HG03280 (cell line): ENCODE data around the gene SLC26A8.
A peak's percentile ranks its signal among the peaks of the same experiment; 100 is the strongest.
"Not testable (repeated sequence)": the region's sequence is repeated elsewhere in the genome, so short reads cannot be mapped to it uniquely, and the experiment has no call there.

Experiments used
- ATAC-seq: cut with Tn5 transposase; IDR thresholded peaks from one replicate; pipeline ENCODE4 v1.9.1; 2021; ENCODE audit warnings: mild to moderate bottlenecking, moderate library complexity; ENCODE audit not compliant: unreplicated experiment

Gene SLC26A8

DNA sequence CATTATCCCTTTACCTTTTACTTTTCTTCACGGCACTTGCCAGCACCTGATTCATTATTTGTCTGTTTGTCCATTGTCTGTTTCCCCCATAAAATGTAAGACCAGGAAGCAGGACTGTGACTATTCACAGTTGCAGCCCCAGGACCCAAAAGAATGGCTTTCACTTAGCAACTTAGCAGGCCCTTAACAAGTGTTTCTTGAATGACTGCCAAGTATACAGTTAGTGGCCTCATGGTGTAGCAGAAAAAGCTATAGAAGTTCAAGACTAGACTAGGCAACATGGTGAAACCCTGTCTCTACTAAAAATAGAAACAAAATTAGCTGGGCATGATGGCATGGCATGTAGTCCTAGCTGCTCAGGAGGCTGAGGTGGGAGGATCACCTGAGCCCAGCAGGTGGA lies 4.3 kb downstream of the SLC26A8 start:
- no peak for ATAC-seq

DNA sequence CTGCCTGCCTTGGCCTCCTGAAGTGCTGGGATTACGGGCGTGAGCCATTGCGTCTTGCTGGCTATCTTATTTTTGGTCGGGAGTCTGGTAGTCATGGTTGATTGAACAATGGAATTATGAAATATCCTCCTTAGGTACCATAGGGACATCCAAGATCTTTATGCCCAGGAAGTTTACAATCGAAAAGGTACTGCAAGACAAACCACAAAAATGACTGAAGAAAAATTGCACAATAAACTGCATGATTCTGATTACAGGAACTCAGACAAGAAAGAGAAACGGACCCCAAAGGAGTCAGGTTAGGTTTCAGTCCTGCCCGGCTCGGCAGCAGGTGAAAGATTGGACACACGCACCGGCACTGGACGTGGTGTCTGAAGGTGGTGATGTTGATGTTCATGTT lies 5.3 kb downstream of the SLC26A8 start:
- no peak for ATAC-seq

DNA sequence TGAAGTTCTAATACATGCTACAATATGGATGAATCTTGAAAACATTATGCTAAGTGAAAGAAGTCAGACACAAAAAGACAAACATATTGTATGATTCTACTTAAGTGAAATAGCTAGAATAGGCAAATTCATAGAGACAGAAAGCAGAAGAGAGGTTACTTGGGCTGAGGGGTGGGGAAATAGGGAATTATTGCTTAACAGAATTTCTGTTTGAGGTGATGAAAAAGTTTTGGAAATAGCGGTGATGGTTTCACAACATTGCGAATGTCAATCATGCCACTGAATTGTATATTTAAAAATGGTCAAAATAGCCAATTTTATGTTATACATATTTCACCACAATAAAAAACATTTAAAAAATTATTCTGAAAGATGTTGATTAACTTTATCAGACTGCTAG lies 6.1 kb downstream of the SLC26A8 start:
- ATAC-seq, result no peak

DNA sequence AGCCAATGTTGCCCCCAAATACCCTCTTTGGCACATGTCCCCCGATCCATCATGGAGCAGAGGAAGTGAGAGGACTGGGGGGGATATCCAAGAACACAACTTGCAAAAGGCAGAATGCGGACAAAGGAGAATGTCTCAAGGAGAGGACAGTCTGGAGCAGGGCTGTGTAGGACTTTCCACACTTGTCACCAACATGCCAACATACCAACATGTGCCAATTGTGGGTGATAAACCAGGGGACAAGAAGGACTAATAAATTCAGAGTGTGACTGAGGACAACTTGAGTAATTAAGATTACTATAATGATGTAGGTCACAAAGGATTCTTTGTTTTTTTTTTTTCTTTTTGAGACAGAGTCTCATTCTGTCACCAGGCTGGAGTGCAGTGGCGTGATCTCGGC lies 8.8 kb downstream of the SLC26A8 start:
- no peak for ATAC-seq

- ATAC-seq, result no peak
Observed at GRCh38 chr6:36000451-36000850, 24.0 kb downstream of the SLC26A8 start.

DNA sequence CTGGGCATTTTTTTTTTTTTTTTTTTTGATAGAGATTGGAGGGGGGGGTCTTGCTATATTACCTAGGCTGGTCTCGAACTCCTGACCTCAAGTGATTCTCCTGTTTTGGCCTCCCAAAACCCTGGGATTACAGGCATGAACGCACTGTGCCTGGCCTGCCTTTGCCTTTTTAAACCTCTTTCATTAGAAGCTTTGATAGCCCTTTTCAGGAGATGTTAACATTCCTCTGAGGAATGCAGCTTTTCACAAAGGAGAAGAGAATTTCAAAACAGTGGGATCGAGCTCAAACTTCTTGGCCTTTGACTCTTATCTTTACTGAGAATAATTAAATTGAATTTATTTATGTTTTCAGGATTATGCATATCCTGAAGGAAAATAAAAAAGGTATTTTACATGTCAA lies 31.3 kb downstream of the SLC26A8 start:
- no peak for ATAC-seq

GRCh38 chr6:35988047-35988446 lies 36.4 kb downstream of the SLC26A8 start:
- ATAC-seq, result not testable (repeated sequence)

DNA sequence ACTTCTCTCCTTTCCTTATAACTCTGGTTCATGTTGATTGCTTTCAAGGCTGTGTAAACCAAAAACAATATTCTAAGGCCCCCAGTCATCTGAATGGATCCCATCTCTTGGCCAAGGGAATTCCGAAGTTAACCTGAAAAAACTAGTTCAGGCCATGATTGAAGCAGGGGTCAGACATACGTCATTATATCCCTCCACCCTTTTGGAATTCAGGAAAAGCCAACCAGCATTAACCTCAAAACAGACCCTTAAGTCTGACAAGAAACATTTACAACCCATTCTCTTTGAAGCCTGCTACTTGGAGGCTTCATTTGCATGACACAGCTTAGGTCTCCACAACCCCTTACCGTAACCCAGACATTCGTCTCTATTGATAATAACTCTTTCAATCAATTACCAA lies 39.7 kb downstream of the SLC26A8 start:
- ATAC-seq, result no peak

- ATAC-seq, result no peak
Observed at GRCh38 chr6:35980991-35981645, 43.3 kb downstream of the SLC26A8 start.

GRCh38 chr6:35980126-35980525 lies 44.3 kb downstream of the SLC26A8 start:
- not testable (repeated sequence) for ATAC-seq

- ATAC-seq, result no peak
Observed at GRCh38 chr6:35977308-35977707, 47.1 kb downstream of the SLC26A8 start.

DNA sequence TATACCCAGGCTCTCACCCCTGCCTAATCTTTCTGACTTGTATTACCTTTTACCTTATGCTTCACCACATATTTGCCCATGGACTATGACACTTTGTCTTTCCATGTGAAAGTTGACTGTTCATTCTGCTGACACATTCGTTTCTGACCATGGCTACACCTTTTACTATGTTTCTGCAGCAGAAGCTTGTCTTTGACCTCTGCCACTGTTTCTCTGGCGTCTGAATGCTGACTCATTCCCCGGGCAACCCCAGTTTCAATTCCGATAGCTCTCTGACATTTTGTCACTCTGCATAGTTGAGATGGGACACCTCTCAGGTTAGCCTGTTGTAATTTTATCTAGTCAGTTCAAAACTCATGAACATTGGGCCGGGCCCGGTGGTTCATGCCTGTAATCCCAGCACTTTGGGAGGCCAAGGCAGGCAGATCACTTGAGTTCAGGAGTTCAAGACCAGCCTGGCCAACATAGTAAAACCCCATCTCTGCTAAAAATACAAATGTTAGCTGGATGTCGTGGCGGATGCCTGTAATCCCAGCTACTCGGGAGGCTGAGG lies 50.7 kb downstream of the SLC26A8 start:
- peak; percentile 80 for ATAC-seq

- ATAC-seq, result no peak
Observed at GRCh38 chr6:35972471-35973367, 51.7 kb downstream of the SLC26A8 start.

DNA sequence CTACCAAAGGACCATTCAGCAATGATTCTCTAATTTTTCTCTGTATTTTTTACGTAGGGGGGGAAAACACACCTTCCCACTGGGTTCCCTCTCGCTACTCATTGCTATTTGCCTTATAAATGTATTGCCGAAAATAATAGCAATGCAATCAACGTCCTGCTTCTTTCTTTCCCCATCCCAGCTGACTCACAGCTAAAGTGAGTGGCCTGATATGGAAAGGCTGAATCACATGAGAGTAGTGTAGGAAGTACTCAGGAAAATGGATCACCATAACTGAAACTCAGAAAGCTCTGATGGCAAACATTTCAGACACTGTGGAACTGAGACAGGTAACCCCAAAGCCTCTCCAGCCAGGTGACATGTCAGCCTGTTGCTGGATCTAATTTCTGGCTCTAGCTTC lies 54.3 kb downstream of the SLC26A8 start:
- ATAC-seq, result no peak

GRCh38 chr6:35969646-35970045 lies 54.8 kb downstream of the SLC26A8 start:
- no peak for ATAC-seq

- no peak for ATAC-seq
Observed at GRCh38 chr6:35968821-35969220, 55.6 kb downstream of the SLC26A8 start.

GRCh38 chr6:35967076-35967774 lies 57.2 kb downstream of the SLC26A8 start:
- no peak for ATAC-seq

DNA sequence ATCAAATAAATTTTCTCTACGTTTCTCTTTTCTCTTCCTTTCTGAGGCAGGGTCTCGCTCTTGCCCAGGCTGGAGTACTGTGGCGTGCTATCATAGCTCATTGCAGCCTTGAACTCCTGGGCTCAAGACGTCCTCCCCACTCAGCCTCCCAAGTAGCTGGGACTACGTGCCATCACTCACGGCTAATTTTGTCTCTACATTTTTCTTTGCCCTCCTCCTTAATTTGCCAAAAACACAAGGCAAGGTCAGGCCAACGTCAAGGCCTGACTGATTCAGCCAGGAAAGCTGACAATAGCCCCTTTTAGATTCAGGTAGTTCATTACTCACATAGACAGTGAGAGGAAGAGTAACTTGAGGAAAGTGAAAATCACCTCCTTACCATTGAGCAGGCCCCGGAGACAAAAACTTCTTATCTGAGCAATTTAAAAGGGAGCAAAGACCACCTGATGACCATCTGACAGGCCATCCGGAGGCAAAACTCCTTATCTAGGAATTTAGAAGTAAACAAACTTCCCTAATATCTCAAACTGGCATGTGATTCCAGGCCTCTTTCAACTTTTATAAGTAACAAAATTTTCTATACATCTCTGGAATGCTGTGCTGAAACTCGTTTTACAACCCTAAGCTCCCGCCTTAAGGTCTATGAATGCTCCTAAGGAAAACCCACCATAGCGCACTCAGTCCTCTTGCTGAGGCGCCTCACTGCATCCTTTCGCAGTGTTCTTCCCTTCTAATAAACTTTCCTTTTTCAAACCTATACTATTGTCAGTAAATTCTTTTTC lies 61.5 kb downstream of the SLC26A8 start:
- ATAC-seq, result no peak

DNA sequence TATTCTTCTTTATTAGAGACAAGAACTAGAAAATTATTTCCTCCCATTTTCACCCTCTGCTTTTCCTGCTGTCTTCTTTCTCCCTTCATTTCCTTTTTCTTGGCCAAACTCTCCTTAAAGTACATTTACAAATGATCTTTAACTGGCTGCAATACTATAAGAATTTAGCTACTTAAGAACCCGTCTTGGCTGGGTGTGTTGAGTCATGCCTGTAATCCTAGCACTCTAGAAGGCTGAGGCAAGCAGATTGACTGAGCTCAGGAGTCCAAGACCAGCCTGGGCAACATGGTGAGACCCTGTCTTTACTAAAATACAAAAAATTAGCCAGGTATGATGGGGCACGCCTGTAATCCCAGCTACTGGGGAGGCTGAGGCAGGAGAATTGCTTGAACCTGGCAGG lies 64.3 kb downstream of the SLC26A8 start:
- no peak for ATAC-seq

DNA sequence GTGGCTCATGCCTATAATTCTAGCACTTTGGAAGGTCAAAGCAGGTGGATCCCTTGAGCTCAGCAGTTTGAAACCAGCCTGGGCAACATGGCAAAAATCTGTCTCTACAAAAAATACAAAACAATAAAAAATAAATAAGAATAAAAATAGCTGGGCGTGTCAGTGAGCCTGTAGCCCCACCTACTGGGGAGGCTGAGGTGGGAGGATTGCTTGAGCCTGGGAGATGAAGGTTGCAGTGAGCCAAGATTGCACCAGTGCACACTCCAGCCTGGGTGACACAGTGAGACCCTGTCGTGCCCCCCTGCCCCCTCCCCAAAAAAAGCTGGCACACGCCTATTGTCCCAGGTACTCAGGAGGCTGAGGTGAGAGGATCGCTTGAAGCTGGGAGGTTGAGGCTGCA lies 68.5 kb downstream of the SLC26A8 start:
- ATAC-seq, result no peak

GRCh38 chr6:35955521-35955920 lies 68.9 kb downstream of the SLC26A8 start:
- no peak for ATAC-seq
